ENCODE results near the gene FSTL3. TPM values are rescaled to one million over a fixed set of nuclear protein-coding genes. Genes with fewer than 3 reads are reported as not detected.

FSTL3 gene
- total and polyA plus RNA-seq, 12 donors = 87.4 to 464 (median 176) TPM

GRCh38 chr19:708154-709143 lies 32.3 kb downstream of the FSTL3 start, which contains the start of gene PALM:
PALM (plus strand) TSS chr19:708935; CDS start chr19:709147, 212 bp downstream.
- H3K36me3 ChIP-seq (replicated peaks in 1 of 2) = no peaks in the 10 kb centered on the region
- H3K9me3 ChIP-seq (replicated peaks in 1 of 3) = no peaks in the 10 kb centered on the region
- H3K4me1 ChIP-seq (replicated peaks in 1 of 2) = peaks cover 4 to 7% of the 10 kb centered on the region in 2 donors
- no peaks in the 10 kb centered on the region for H3K27me3 ChIP-seq
- no peak for DNase-seq
- 10 to 55% (median 31%) methylated on average over 4 to 78 of the region's 93 CpGs for WGBS, 4 donors
- H3K4me3 ChIP-seq = peak within 1 kb of the TSS in 2 of 4 donors; percentile 59 to 87
- peak within 1 kb of the TSS in 4 of 5 donors; percentile 17 to 85 (median 70) for H3K27ac ChIP-seq
- TF ChIP-seq CTCF (IDR thresholded peaks at IDR 0.05) = peak in 2 of 6 experiments; percentile 7 to 20
- no peak for TF ChIP-seq POLR2A (IDR thresholded peaks at IDR 0.05)
- intact Hi-C loops (cut with DNase I) = no loop called here

- no peaks in the 10 kb centered on the region for H3K9me3 ChIP-seq (replicated peaks in 1 of 3)
- no peak for DNase-seq
- intact Hi-C loops (cut with DNase I) = no loop called here
- TF ChIP-seq POLR2A (IDR thresholded peaks at IDR 0.05) (no peak), CTCF (IDR thresholded peaks at IDR 0.05) (no peak)
- 1 to 20% (median 6%) methylated on average over 11 to 77 of the region's 78 CpGs for WGBS, 4 donors
- H3K4me1 ChIP-seq (replicated peaks in 1 of 2) = peaks cover 3 to 4% of the 10 kb centered on the region in 2 donors
- H3K27me3 ChIP-seq = no peaks in the 10 kb centered on the region
- H3K27ac ChIP-seq = peak overlapping the region in 4 of 5 donors; percentile 17 to 85 (median 70)
- peak overlapping the region in 2 of 4 donors; percentile 59 to 87 for H3K4me3 ChIP-seq
- no peaks in the 10 kb centered on the region for H3K36me3 ChIP-seq (replicated peaks in 1 of 2)
Observed at GRCh38 chr19:709196-709964, 33.2 kb downstream of the FSTL3 start.

GRCh38 chr19:709965-710571 lies 33.9 kb downstream of the FSTL3 start:
- 35 to 80% (median 39%) methylated on average over 4 to 27 of the region's 27 CpGs for WGBS, 4 donors
- Histone ChIP-seq H3K27me3 (no peaks in the 10 kb centered on the region), H3K27ac (peak overlapping the region in 4 of 5 donors; percentile 17 to 85 (median 70)), H3K4me1 (replicated peaks in 1 of 2) (peaks cover 0 to 4% of the 10 kb centered on the region in 2 donors), H3K9me3 (replicated peaks in 1 of 3) (no peaks in the 10 kb centered on the region), H3K4me3 (peak overlapping the region in 2 of 4 donors; percentile 59 to 87), H3K36me3 (replicated peaks in 1 of 2) (no peaks in the 10 kb centered on the region)
- DNase-seq = no peak
- intact Hi-C loops (cut with DNase I) = no loop called here
- TF ChIP-seq POLR2A (IDR thresholded peaks at IDR 0.05) = no peak
- no peak for TF ChIP-seq CTCF (IDR thresholded peaks at IDR 0.05)
